Right cardiac atrium (tissue), 5 donors: ENCODE data around the gene RPS17. TPM values are rescaled to one million over a fixed set of nuclear protein-coding genes. Genes with fewer than 3 reads are reported as not detected.
"Not testable (repeated sequence)": the region's sequence is repeated elsewhere in the genome, so short reads cannot be mapped to it uniquely, and the experiment has no call there.

Source experiments
- ATAC-seq, 2 donors: fragments of 200-7000 bp; cut with Tn5 transposase; one replicate each; pipeline versions ENCODE4 v1.8.0 to v1.9.1; 2020; ENCODE audit warnings: moderate library complexity in 2 of 2, mild to moderate bottlenecking in 1 of 2
- DNase-seq, 3 donors: peaks; one replicate each; pipeline ENCODE4 v3.0.0-alpha.2; 2020
- H3K27ac ChIP-seq: one replicate; pipeline ENCODE4 v1.5.1; 2013; ENCODE audit warnings: mild to moderate bottlenecking, low read length, control low read depth, moderate library complexity
- H3K27me3 ChIP-seq: one replicate; pipeline ENCODE4 v1.6.1; 2013; ENCODE audit not compliant: control insufficient read depth, insufficient read depth
- H3K4me1 ChIP-seq: one replicate; pipeline ENCODE4 v1.6.1; 2013; ENCODE audit warnings: low read length; ENCODE audit not compliant: control insufficient read depth, insufficient read depth
- H3K4me3 ChIP-seq: one replicate; pipeline ENCODE4 v1.5.1; 2013; ENCODE audit warnings: low read length, control low read depth
- H3K9me3 ChIP-seq: one replicate; pipeline ENCODE4 v1.6.1; 2013; ENCODE audit warnings: low read length; ENCODE audit not compliant: control insufficient read depth
- WGBS: extraction: QIAGEN DNeasy Blood & Tissue Kit; methylation state at CpG from one replicate; pipeline ENCODE4 v1.1.7; 2013; 5-methylcytosine and 5-hydroxymethylcytosine counted together
- intact Hi-C, 4 donors: fragments of 100-400 bp; cut with DNase I; formaldehyde crosslinking; loops; one replicate each; pipeline versions ENCODE4 v1.11.0 to v1.14.0; 2022 to 2023
- polyA plus RNA-seq: library from polyadenylated mRNA; stranded (reverse); fragments of 200-250 nt; gene quantifications from one replicate; pipeline ENCODE4 v1.2.3, GENCODE V29; 2013
- total RNA-seq, 4 donors: library from RNA; stranded (reverse); fragmentation: NEBNext Ultra II Directional; extraction: Animal tissue kit (Norgen Biotek cat#: 25700); gene quantifications; one replicate each; pipeline ENCODE4 v1.2.1, GENCODE V29; 2021
- donor health status: healthy with polysubstance abuse.
- donor health status: DM: no; HTN: yes; CAD: no.
- donor health status: DM: no; HTN: no; CAD: no.
- donor health status: DM: no; HTN: yes; CAD: no; lungs with severe emphysema.
- donor health status: DM: yes; HTN: yes; CAD: no.

The RPS17 gene
- total and polyA plus RNA-seq, 5 donors: 749 to 1,832 (median 872) TPM

GRCh38 chr15:82535566-82536408, 4.5 kb downstream of the RPS17 start:
- DNase-seq (no peak), ATAC-seq (no peak)
- no peak overlapping the region for H3K27ac ChIP-seq
- intact Hi-C loops: loop anchor here in 1 of 4 donors (10.0 kb wide), 1 partner anchor 269 kb away; the partner anchor contains the start of genes FSD2 and WHAMM
- no peaks in the 10 kb centered on the region for H3K27me3 ChIP-seq
- H3K9me3 ChIP-seq: no peaks in the 10 kb centered on the region
- 53% methylated on average over 9 of the region's 9 CpGs for WGBS
- no peak overlapping the region for H3K4me3 ChIP-seq
- H3K4me1 ChIP-seq: no peaks in the 10 kb centered on the region

GRCh38 chr15:82535151-82535550, 5.1 kb downstream of the RPS17 start:
- ATAC-seq, H3K4me3 ChIP-seq, H3K4me1 ChIP-seq, H3K27ac ChIP-seq, H3K27me3 ChIP-seq, H3K9me3 ChIP-seq, DNase-seq: not testable (repeated sequence)
- intact Hi-C loops: loop anchor here in 1 of 4 donors (10.0 kb wide), 1 partner anchor 270 kb away; the partner anchor contains the start of genes FSD2 and WHAMM
- 91% methylated on average over 5 of the region's 5 CpGs for WGBS

GRCh38 chr15:82534457-82534861, 5.8 kb downstream of the RPS17 start:
- ATAC-seq: not testable (repeated sequence)
- WGBS: 98% methylated on average over 3 of the region's 3 CpGs

GRCh38 chr15:82533801-82534200, 6.5 kb downstream of the RPS17 start:
- no peak overlapping the region for H3K4me3 ChIP-seq
- no peak for ATAC-seq
- intact Hi-C loops: loop anchor here in 1 of 4 donors (10.0 kb wide), 1 partner anchor 271 kb away; the partner anchor contains the start of genes FSD2 and WHAMM
- H3K9me3 ChIP-seq: no peaks in the 10 kb centered on the region
- no peaks in the 10 kb centered on the region for H3K27me3 ChIP-seq
- WGBS: 95% methylated on average over 3 of the region's 3 CpGs
- no peaks in the 10 kb centered on the region for H3K4me1 ChIP-seq
- H3K27ac ChIP-seq: no peak overlapping the region
- peak in 2 of 3 donors; percentile 15 to 37 for DNase-seq

More at GRCh38 chr15:82534457-82534861, 5.8 kb downstream of the RPS17 start:
- H3K4me1 ChIP-seq, H3K27me3 ChIP-seq, H3K27ac ChIP-seq, H3K4me3 ChIP-seq, DNase-seq, H3K9me3 ChIP-seq: not testable (repeated sequence)
- intact Hi-C loops: loop anchor here in 1 of 4 donors (10.0 kb wide), 1 partner anchor 270 kb away; the partner anchor contains the start of genes FSD2 and WHAMM

- no peak for ATAC-seq
- Histone ChIP-seq H3K4me1 (no peaks in the 10 kb centered on the region), H3K27me3 (no peaks in the 10 kb centered on the region), H3K4me3 (no peak overlapping the region), H3K27ac (no peak overlapping the region), H3K9me3 (no peaks in the 10 kb centered on the region)
- DNase-seq: peak in 2 of 3 donors; percentile 44 to 47
- 92% methylated on average over 15 of the region's 15 CpGs for WGBS
- intact Hi-C loops: loop anchor here in 1 of 4 donors (10.0 kb wide), 1 partner anchor 272 kb away; the partner anchor contains the start of genes FSD2 and WHAMM
Observed at GRCh38 chr15:82532991-82533481, 7.2 kb downstream of the RPS17 start.

GRCh38 chr15:82532383-82532990, 7.8 kb downstream of the RPS17 start:
- DNase-seq (peak in 1 of 3 donors; percentile 37), ATAC-seq (no peak)
- WGBS: 71% methylated on average over 9 of the region's 9 CpGs
- no peak overlapping the region for H3K27ac ChIP-seq
- H3K4me1 ChIP-seq: no peaks in the 10 kb centered on the region
- H3K27me3 ChIP-seq: no peaks in the 10 kb centered on the region
- H3K4me3 ChIP-seq: no peak overlapping the region
- H3K9me3 ChIP-seq: no peaks in the 10 kb centered on the region
- intact Hi-C loops: loop anchor here in 1 of 4 donors (10.0 kb wide), 1 partner anchor 272 kb away; the partner anchor contains the start of genes FSD2 and WHAMM

- DNase-seq (peak in 2 of 3 donors; percentile 35 to 44), ATAC-seq (no peak)
- H3K9me3 ChIP-seq: no peaks in the 10 kb centered on the region
- no peaks in the 10 kb centered on the region for H3K4me1 ChIP-seq
- WGBS: 84% methylated on average over 11 of the region's 11 CpGs
- intact Hi-C loops: loop anchor here in 1 of 4 donors (10.0 kb wide), 1 partner anchor 273 kb away; the partner anchor contains the start of genes FSD2 and WHAMM
- no peak overlapping the region for H3K27ac ChIP-seq
- no peaks in the 10 kb centered on the region for H3K27me3 ChIP-seq
- H3K4me3 ChIP-seq: no peak overlapping the region
Observed at GRCh38 chr15:82531496-82532382, 8.5 kb downstream of the RPS17 start.

GRCh38 chr15:82530606-82531379, 9.5 kb downstream of the RPS17 start:
- no peaks in the 10 kb centered on the region for H3K4me1 ChIP-seq
- H3K27ac ChIP-seq: no peak overlapping the region
- no peaks in the 10 kb centered on the region for H3K9me3 ChIP-seq
- intact Hi-C loops: loop anchor here in 1 of 4 donors (10.0 kb wide), 1 partner anchor 274 kb away; the partner anchor contains the start of genes FSD2 and WHAMM
- H3K27me3 ChIP-seq: no peaks in the 10 kb centered on the region
- peak; percentile 85 to 89 for ATAC-seq
- H3K4me3 ChIP-seq: no peak overlapping the region
- peak; percentile 59 to 82 (median 81) for DNase-seq
- 22% methylated on average over 10 of the region's 10 CpGs for WGBS

GRCh38 chr15:82530006-82530405, 10.3 kb downstream of the RPS17 start:
- ATAC-seq (no peak), DNase-seq (no peak)
- Histone ChIP-seq H3K27me3 (no peaks in the 10 kb centered on the region), H3K27ac (no peak overlapping the region), H3K9me3 (no peaks in the 10 kb centered on the region), H3K4me3 (no peak overlapping the region), H3K4me1 (no peaks in the 10 kb centered on the region)
- WGBS: 86% methylated on average over 3 of the region's 3 CpGs
- intact Hi-C loops: loop anchor here in 1 of 4 donors (10.0 kb wide), 1 partner anchor 275 kb away; the partner anchor contains the start of genes FSD2 and WHAMM
